Vagina (tissue), 2 donors: ENCODE data around the gene RIN3.

ENCODE experiments used
- CTCF ChIP-seq, 3 experiments: fragments of 450-650 bp in 2 of 3; fragments of 200-600 bp in 1 of 3; sonication (generic) in 1 of 3; IDR thresholded peaks; one replicate each; pipeline ENCODE4 v1.5.1; 2017 to 2019; ENCODE audit warnings: antibody characterized with exemption in 3 of 3, mild to moderate bottlenecking in 2 of 3, moderate library complexity in 2 of 3
- POLR2AphosphoS5 ChIP-seq, 2 donors: sonication (generic); formaldehyde crosslinking; IDR thresholded peaks; one replicate each; pipeline ENCODE4 v1.9.0; 2017; ENCODE audit warnings: antibody characterized with exemption in 2 of 2, mild to moderate bottlenecking in 2 of 2, low read depth in 1 of 2; ENCODE audit not compliant: insufficient read depth in 1 of 2

- TF ChIP-seq CTCF (IDR thresholded peaks at IDR 0.05) = no peak
- TF ChIP-seq POLR2AphosphoS5 (IDR thresholded peaks at IDR 0.05; ENCODE audit: insufficient read depth in 1 of 2, low read depth in 1 of 2) = no peak
These were observed 30.6 kb downstream of the RIN3 start for GRCh38 chr14:92544051-92544720.
